T-helper 22 cell (primary cell): ENCODE results near the gene SIGLEC12.

Experiments used
- DNase-seq: peaks from one replicate; pipeline ENCODE4 v3.0.0-alpha.2; 2020; ENCODE audit warnings: low read depth

Gene SIGLEC12

GRCh38 chr19:51501594-51502263, at the start of gene SIGLEC12:
TSS of gene SIGLEC12 (minus strand) at chr19:51501800. CDS start at chr19:51501733, 67 bp downstream.
- DNase-seq = no peak

- DNase-seq = no peak
Observed at GRCh38 chr19:51550848-51551672, 49.5 kb upstream of the SIGLEC12 start.

GRCh38 chr19:51549533-51550324, 48.1 kb upstream of the SIGLEC12 start:
- DNase-seq = no peak

GRCh38 chr19:51548891-51549305, 47.3 kb upstream of the SIGLEC12 start:
- DNase-seq = no peak

GRCh38 chr19:51548213-51548651, 46.6 kb upstream of the SIGLEC12 start:
- DNase-seq = no peak

GRCh38 chr19:51547397-51548212, 46.0 kb upstream of the SIGLEC12 start:
- DNase-seq = no peak

- no peak for DNase-seq
Observed at GRCh38 chr19:51546650-51547396, 45.2 kb upstream of the SIGLEC12 start.

- no peak for DNase-seq
Observed at GRCh38 chr19:51546107-51546649, 44.6 kb upstream of the SIGLEC12 start.

GRCh38 chr19:51544038-51544437, 42.4 kb upstream of the SIGLEC12 start:
- DNase-seq = no peak

- DNase-seq = no peak
Observed at GRCh38 chr19:51542699-51543098, 41.1 kb upstream of the SIGLEC12 start.

- no peak for DNase-seq
Observed at GRCh38 chr19:51541458-51542357, 40.1 kb upstream of the SIGLEC12 start.

GRCh38 chr19:51539821-51540366, 38.3 kb upstream of the SIGLEC12 start:
- no peak for DNase-seq

- no peak for DNase-seq
Observed at GRCh38 chr19:51535535-51535934, 33.9 kb upstream of the SIGLEC12 start.

GRCh38 chr19:51531349-51532315, 30.0 kb upstream of the SIGLEC12 start, which contains the start of gene SIGLEC6:
TSS of gene SIGLEC6 (minus strand) at chr19:51531670. CDS start at chr19:51531648, 22 bp downstream.
- no peak for DNase-seq

- DNase-seq = no peak
Observed at GRCh38 chr19:51530616-51531015, 29.0 kb upstream of the SIGLEC12 start.

GRCh38 chr19:51529301-51529700, 27.7 kb upstream of the SIGLEC12 start:
- no peak for DNase-seq

GRCh38 chr19:51525651-51526050, 24.1 kb upstream of the SIGLEC12 start:
- DNase-seq = no peak
